CD4-positive, alpha-beta memory T cell (primary cell): ENCODE data around the gene KDM5A. TPM values are rescaled to one million over a fixed set of nuclear protein-coding genes. Genes with fewer than 3 reads are reported as not detected.
A peak's percentile ranks its signal among the peaks of the same experiment; 100 is the strongest.
"Not testable (repeated sequence)": the region's sequence is repeated elsewhere in the genome, so short reads cannot be mapped to it uniquely, and the experiment has no call there.

Experiments used
- CTCF ChIA-PET: fragments of 350-600 bp; sonication (Branson Sonifier 250); formaldehyde crosslinking; loops from one replicate; lab custom pipeline; 2021; ENCODE audit warnings: inconsistent platforms; ENCODE audit not compliant: partially characterized antibody; lab: Charles Lee
- POLR2A ChIA-PET: fragments of 350-600 bp; sonication (Branson Sonifier 250); formaldehyde crosslinking; loops from one replicate; lab custom pipeline; 2021; ENCODE audit not compliant: partially characterized antibody; lab: Charles Lee
- DNase-seq, 5 donors: peaks; one replicate each; pipeline versions ENCODE4 v3.0.0 to v3.0.0-alpha.2; 2020 to 2022; ENCODE audit warnings: mixed read lengths in 1 of 5
- H3K27ac ChIP-seq: one replicate; pipeline ENCODE4 v1.7.0; 2013; ENCODE audit warnings: low read depth, low read length
- H3K27me3 ChIP-seq: 2 replicates; pipeline ENCODE4 v1.7.0; 2013; ENCODE audit warnings: mild to moderate bottlenecking, low read length, moderate library complexity; ENCODE audit not compliant: insufficient read depth
- H3K36me3 ChIP-seq: 2 replicates; pipeline ENCODE4 v1.7.0; 2013; ENCODE audit warnings: mild to moderate bottlenecking, low read length, moderate library complexity; ENCODE audit not compliant: insufficient read depth
- H3K4me1 ChIP-seq: 2 replicates; pipeline ENCODE4 v1.7.0; 2013; ENCODE audit warnings: mild to moderate bottlenecking, low read length, moderate library complexity; ENCODE audit not compliant: insufficient read depth
- H3K4me3 ChIP-seq, 2 donors: one replicate each; pipeline ENCODE4 v1.7.0; 2013; ENCODE audit warnings: low read length in 2 of 2, mild to moderate bottlenecking in 1 of 2
- H3K9me3 ChIP-seq, 2 donors: one replicate each; pipeline ENCODE4 v1.7.0; 2013; ENCODE audit warnings: low read length in 2 of 2, control low read depth in 1 of 2; ENCODE audit not compliant: control insufficient read depth in 1 of 2
- H3K27ac Mint-ChIP-seq, 7 donors: one replicate each; pipeline ENCODE4 v1.8.0; 2020 to 2021; ENCODE audit warnings: mixed read lengths in 7 of 7, mild to moderate bottlenecking in 6 of 7, inconsistent platforms in 3 of 7, moderate library complexity in 3 of 7
- H3K27me3 Mint-ChIP-seq, 2 donors: one replicate each; pipeline ENCODE4 v1.8.0; 2020 to 2021; ENCODE audit warnings: mixed read lengths in 2 of 2
- H3K36me3 Mint-ChIP-seq, 2 donors: one replicate each; pipeline ENCODE4 v1.8.0; 2020 to 2021; ENCODE audit warnings: mixed read lengths in 2 of 2, inconsistent platforms in 1 of 2, mild to moderate bottlenecking in 1 of 2
- H3K4me1 Mint-ChIP-seq, 4 donors: one replicate each; pipeline ENCODE4 v1.8.0; 2020 to 2021; ENCODE audit warnings: mixed read lengths in 4 of 4, mild to moderate bottlenecking in 1 of 4
- H3K4me3 Mint-ChIP-seq, 8 donors: one replicate each; pipeline ENCODE4 v1.8.0; 2020 to 2021; ENCODE audit warnings: mixed read lengths in 8 of 8, mild to moderate bottlenecking in 7 of 8, moderate library complexity in 6 of 8, inconsistent platforms in 3 of 8
- H3K9me3 Mint-ChIP-seq, 8 donors: one replicate each; pipeline ENCODE4 v1.8.0; 2020 to 2021; ENCODE audit warnings: mixed read lengths in 8 of 8, mild to moderate bottlenecking in 5 of 8, inconsistent platforms in 3 of 8, moderate library complexity in 1 of 8
- intact Hi-C: fragments of 100-400 bp; cut with micrococcal nuclease; formaldehyde crosslinking; loops from one replicate; pipeline ENCODE4 v1.15.1; 2023
- polyA plus RNA-seq, 2 donors: library from polyadenylated mRNA; unstranded; fragments of 300-500 nt; fragmentation: Illumina TruSeq; gene quantifications; one replicate each; pipeline ENCODE4 v1.2.3, GENCODE V29; 2021
- total RNA-seq, 2 experiments: library from RNA; stranded (reverse); gene quantifications; one replicate each; pipeline ENCODE4 v1.2.3, GENCODE V29; 2021

KDM5A gene
- total RNA-seq = 100 to 1,000 TPM; 126 to 134 TPM
- 10 to 100 TPM; 40.7 to 69.8 TPM for polyA plus RNA-seq

DNA sequence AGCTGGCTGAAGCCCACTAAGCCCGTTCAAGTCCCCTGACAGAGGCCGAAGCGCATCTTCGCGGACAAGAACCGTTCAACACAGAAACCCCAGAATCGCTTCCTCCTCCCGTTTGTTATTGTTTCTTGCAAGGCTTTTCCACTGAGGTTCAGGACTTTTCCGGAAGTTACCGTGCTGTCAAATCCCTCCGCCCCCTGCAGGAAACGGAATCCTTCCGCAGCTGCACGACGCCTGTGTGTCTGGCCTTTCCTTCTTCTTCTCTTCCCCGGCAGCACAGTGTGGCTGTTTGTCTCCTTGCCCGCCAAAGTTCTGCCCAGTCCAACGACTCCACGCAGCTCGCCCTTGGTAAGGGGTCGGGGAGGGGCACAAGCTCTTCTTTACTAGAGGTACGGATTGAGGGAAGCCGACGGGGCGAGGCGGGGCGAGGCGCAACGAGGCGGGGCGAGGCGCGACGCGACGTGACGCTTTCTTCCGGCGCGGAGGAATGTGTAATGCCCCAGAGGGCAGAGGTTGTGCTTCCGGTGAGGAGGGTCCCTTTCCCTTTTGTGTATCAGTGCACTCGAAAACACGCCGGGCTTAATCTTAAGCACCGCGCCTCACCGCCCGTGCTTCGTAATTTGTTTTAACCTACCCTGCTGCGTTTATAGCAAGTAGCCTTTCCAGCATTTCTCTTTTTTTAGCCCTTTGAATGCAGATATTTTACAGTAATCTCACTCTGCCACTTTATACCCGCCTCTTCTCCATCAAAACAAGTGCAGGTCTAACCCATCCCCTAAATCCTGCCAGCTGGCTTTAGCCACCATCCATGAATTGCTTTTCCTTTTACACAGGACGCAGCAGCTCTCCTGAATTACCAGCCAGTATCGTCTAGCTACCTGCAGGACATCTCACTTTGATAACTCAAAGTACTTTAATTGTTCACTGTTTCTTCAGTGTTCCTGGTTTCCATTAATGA is at the start of gene KDM5A:
Gene KDM5A (minus strand): TSS at position 179 of the 955 bp plus-strand sequence. CDS start 229 bp downstream, outside the sequence.
- peak within 1 kb of the TSS; percentile 93 to 100 (median 98) for H3K4me3 Mint-ChIP-seq
- H3K36me3 Mint-ChIP-seq = peaks cover 11 to 29% of the 10 kb centered on the region in 2 donors
- intact Hi-C loops = no loop called here
- ChIA-PET POLR2A (interaction anchor here (0.6 to 3.5 kb wide), 18 partner anchors 8 to 1301 kb away, joined by 3 to 84 read pairs (median 4); partner anchors contain the start of genes ADIPOR2, CCDC77, RAD52 and WNK1), CTCF (interaction anchor here (1.2 to 1.6 kb wide), 2 partner anchors 11 to 53 kb away, joined by 3 to 10 read pairs; partner anchors contain the start of gene CCDC77)
- peaks cover 3% of the 10 kb centered on the region for H3K36me3 ChIP-seq
- H3K9me3 Mint-ChIP-seq = peaks cover 0 to 4% (median 0%) of the 10 kb centered on the region in 8 donors
- peak within 1 kb of the TSS; percentile 97 to 100 (median 100) for H3K27ac Mint-ChIP-seq
- peaks cover 45% of the 10 kb centered on the region for H3K4me1 ChIP-seq
- peak within 1 kb of the TSS; percentile 87 to 94 for H3K4me3 ChIP-seq
- peaks cover 21 to 56% (median 37%) of the 10 kb centered on the region in 4 donors for H3K4me1 Mint-ChIP-seq
- H3K27me3 Mint-ChIP-seq = peaks cover 0 to 4% of the 10 kb centered on the region in 2 donors
- H3K27me3 ChIP-seq = no peaks in the 10 kb centered on the region
- DNase-seq = peak; percentile 92 to 95 (median 94)
- H3K9me3 ChIP-seq = no peaks in the 10 kb centered on the region
- H3K27ac ChIP-seq = peak within 1 kb of the TSS; percentile 90

DNA sequence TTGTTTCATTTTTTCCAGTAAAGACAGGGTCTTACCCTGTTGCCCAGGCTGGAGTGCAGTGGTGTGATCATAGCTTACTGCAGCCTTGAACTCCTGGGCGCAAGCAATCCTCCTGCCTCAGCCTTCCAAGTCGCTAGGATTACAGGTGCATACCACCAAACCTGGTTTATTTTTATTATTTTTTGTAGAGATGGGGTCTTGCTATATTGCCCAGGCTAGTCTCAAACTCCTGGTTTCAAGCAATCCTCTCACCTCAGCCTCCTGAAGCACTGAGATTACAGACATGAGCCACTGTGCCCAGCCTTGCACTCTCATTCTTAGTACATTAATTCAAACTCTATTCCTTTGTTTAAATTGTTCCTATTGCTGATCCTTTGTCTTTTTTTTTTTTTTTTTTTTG is 46.6 kb upstream of the KDM5A start:
- intact Hi-C loops, POLR2A ChIA-PET, H3K27me3 Mint-ChIP-seq, H3K27ac Mint-ChIP-seq, H3K4me1 Mint-ChIP-seq, H3K4me3 Mint-ChIP-seq, H3K9me3 ChIP-seq, H3K27me3 ChIP-seq, H3K4me1 ChIP-seq, H3K27ac ChIP-seq, CTCF ChIA-PET, DNase-seq, H3K4me3 ChIP-seq, H3K9me3 Mint-ChIP-seq: not testable (repeated sequence)
- peaks cover 10% of the 10 kb centered on the region for H3K36me3 ChIP-seq
- peaks cover 39 to 50% of the 10 kb centered on the region in 2 donors for H3K36me3 Mint-ChIP-seq

DNA sequence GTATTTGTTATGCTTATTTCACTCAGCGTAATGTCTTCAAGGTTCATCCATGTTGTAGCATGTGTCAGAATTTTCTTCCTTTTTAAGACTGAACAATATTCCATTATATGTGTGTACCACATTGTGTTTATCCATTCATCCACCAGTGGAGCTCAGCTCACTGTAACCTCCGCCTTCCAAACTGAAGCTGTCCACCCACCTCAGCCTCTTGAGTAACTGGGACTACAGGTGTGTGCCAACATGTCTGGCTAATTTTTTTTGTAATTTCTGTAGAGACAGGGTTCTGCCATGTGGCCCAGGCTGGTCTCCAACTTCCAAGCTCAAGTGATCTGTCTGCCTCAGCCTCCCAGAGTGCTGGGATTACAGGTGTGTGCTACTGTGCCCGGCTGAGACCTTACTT is 33.4 kb upstream of the KDM5A start:
- POLR2A ChIA-PET = no interaction called here

DNA sequence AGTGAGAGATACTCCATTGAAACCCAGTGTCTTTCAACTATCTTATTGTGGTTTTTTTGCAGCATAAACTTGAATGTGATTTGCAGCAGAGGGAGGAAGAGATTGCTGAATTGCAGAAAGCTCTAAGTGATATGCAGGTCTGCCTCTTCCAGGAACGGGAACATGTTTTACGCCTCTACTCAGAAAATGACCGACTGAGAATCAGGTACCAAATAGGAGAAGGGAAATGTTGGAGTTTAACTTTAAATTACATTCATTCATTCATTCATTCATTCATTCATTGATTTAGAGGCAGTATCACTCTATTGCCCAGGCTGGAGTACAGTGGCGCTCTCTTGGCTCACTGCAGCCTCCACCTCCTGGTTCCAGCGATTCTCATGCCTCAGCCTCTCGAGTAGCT is 29.3 kb upstream of the KDM5A start:
- DNase-seq = no peak
- Histone ChIP-seq H3K4me3 (no peak overlapping the region), H3K9me3 (no peaks in the 10 kb centered on the region), H3K27ac (no peak overlapping the region), H3K27me3 (no peaks in the 10 kb centered on the region), H3K36me3 (peaks cover 15% of the 10 kb centered on the region), H3K4me1 (no peaks in the 10 kb centered on the region)
- intact Hi-C loops = no loop called here
- Mint-ChIP-seq H3K9me3 (no peaks in the 10 kb centered on the region), H3K4me3 (no peak overlapping the region), H3K27ac (no peak overlapping the region), H3K27me3 (no peaks in the 10 kb centered on the region), H3K36me3 (peaks cover 33 to 37% of the 10 kb centered on the region in 2 donors), H3K4me1 (peaks cover 0 to 1% (median 0%) of the 10 kb centered on the region in 4 donors)
- CTCF ChIA-PET = no interaction called here
- POLR2A ChIA-PET = no interaction called here

More for the DNA sequence above, 33.4 kb upstream of the KDM5A start:
- Mint-ChIP-seq H3K4me3 (no peak overlapping the region), H3K9me3 (no peaks in the 10 kb centered on the region), H3K27ac (peak overlapping the region in 1 of 7 donors; percentile 38), H3K36me3 (peaks cover 27 to 31% of the 10 kb centered on the region in 2 donors), H3K27me3 (no peaks in the 10 kb centered on the region), H3K4me1 (no peaks in the 10 kb centered on the region)
- Histone ChIP-seq H3K36me3 (peaks cover 14% of the 10 kb centered on the region), H3K4me1 (no peaks in the 10 kb centered on the region), H3K4me3 (no peak overlapping the region), H3K9me3 (no peaks in the 10 kb centered on the region), H3K27me3 (no peaks in the 10 kb centered on the region), H3K27ac (no peak overlapping the region)
- no peak for DNase-seq
- CTCF ChIA-PET = no interaction called here
- intact Hi-C loops = no loop called here

DNA sequence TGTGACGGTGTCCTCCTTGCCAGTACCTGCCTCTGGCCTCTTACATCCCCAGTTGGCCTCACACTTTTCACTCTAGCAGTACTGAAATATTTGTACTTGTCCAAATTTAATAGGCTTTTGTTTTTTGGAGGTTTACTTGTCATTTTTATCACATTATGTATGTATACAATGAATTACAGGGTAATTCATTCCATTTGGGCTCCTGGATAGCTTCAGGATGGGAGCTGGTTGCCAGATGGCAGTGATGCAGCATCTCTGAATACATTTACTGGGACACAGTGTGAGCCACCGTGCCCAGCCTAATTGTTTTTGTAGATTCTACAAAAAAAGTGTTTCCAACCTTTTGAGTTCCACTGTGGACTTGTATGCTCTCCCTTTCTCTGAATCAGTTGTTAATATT is 25.7 kb upstream of the KDM5A start:
- H3K27ac ChIP-seq = no peak overlapping the region
- no peak for DNase-seq
- no peaks in the 10 kb centered on the region for H3K9me3 ChIP-seq
- H3K4me3 ChIP-seq = no peak overlapping the region
- peaks cover 24% of the 10 kb centered on the region for H3K36me3 ChIP-seq
- Mint-ChIP-seq H3K4me1 (peaks cover 0 to 1% (median 0%) of the 10 kb centered on the region in 4 donors), H3K4me3 (no peak overlapping the region), H3K36me3 (peaks cover 37 to 40% of the 10 kb centered on the region in 2 donors), H3K27ac (peak overlapping the region in 1 of 7 donors; percentile 66), H3K27me3 (no peaks in the 10 kb centered on the region), H3K9me3 (no peaks in the 10 kb centered on the region)
- H3K27me3 ChIP-seq = no peaks in the 10 kb centered on the region
- CTCF ChIA-PET = no interaction called here
- H3K4me1 ChIP-seq = no peaks in the 10 kb centered on the region
- intact Hi-C loops = no loop called here
- POLR2A ChIA-PET = interaction anchor here (1.6 kb wide), 1 partner anchor 14 kb away, joined by 3 read pairs; the partner anchor contains the start of gene CCDC77

DNA sequence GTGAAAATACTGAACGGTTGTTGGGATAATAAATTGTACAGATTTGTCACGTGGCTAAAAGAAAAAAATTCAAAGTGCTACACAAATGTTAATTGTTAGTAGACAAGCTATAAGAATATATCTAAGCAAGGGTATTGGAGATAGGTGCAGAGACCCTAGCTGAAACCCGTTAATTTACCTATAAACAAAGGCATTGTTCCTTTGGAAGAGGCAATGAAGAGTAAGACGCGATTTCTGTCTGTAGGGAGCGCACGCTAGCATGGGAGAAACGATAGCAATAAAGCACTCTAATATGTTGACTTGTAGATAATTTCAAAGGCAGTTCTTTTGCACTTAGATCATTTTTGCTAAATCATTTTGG is 12.9 kb upstream of the KDM5A start:
- Mint-ChIP-seq H3K27me3 (no peaks in the 10 kb centered on the region), H3K27ac (no peak overlapping the region), H3K9me3 (peaks cover 0 to 1% (median 0%) of the 10 kb centered on the region in 8 donors), H3K36me3 (peaks cover 5 to 8% of the 10 kb centered on the region in 2 donors), H3K4me1 (peaks cover 0 to 3% (median under 1%) of the 10 kb centered on the region in 4 donors), H3K4me3 (no peak overlapping the region)
- POLR2A ChIA-PET = interaction anchor here (0.6 to 6.3 kb wide), 4 partner anchors 8 to 1583 kb away, joined by 3 to 84 read pairs (median 4); partner anchors contain the start of gene KDM5A
- CTCF ChIA-PET = interaction anchor here (0.7 to 1.8 kb wide), 7 partner anchors 8 to 729 kb away, joined by 3 to 6 read pairs (median 4); no protein-coding TSS in a partner anchor
- peak in 1 of 5 donors; percentile 9 for DNase-seq
- Histone ChIP-seq H3K27me3 (no peaks in the 10 kb centered on the region), H3K36me3 (no peaks in the 10 kb centered on the region), H3K9me3 (no peaks in the 10 kb centered on the region), H3K4me1 (peaks cover 17% of the 10 kb centered on the region), H3K4me3 (peak overlapping the region; percentile 88 to 98), H3K27ac (peak overlapping the region; percentile 68)
- intact Hi-C loops = loop anchor here (5.0 kb wide), 1 partner anchor 350 kb away; the partner anchor contains the start of gene WNK1
